T-helper 2 cell treated with Interferon-gamma antibody and Interleukin-4, amounts not matched to agents 5 μg/mL and 100 μg/mL, for 36 hours (primary cell): ENCODE measurements around the gene APBB3.
A peak's percentile ranks its signal among the peaks of the same experiment; 100 is the strongest.
"Not testable (repeated sequence)": the region's sequence is repeated elsewhere in the genome, so short reads cannot be mapped to it uniquely, and the experiment has no call there.

Source experiments
- DNase-seq: peaks from one replicate; pipeline ENCODE4 v3.0.0; 2021; ENCODE audit warnings: low spot score
- H3K27ac Mint-ChIP-seq: one replicate; pipeline ENCODE4 v1.8.0; 2021; ENCODE audit warnings: mild to moderate bottlenecking, mixed read lengths
- H3K27me3 Mint-ChIP-seq: one replicate; pipeline ENCODE4 v1.8.0; 2021; ENCODE audit warnings: low read depth, mixed read lengths
- H3K36me3 Mint-ChIP-seq: one replicate; pipeline ENCODE4 v1.8.0; 2021; ENCODE audit warnings: low read depth, mixed read lengths
- H3K4me1 Mint-ChIP-seq: one replicate; pipeline ENCODE4 v1.8.0; 2021; ENCODE audit warnings: low read depth, mixed read lengths
- H3K4me3 Mint-ChIP-seq: one replicate; pipeline ENCODE4 v1.8.0; 2022; ENCODE audit warnings: mild to moderate bottlenecking, moderate library complexity, mixed read lengths
- H3K9me3 Mint-ChIP-seq: one replicate; pipeline ENCODE4 v1.8.0; 2021; ENCODE audit warnings: mixed read lengths

Gene APBB3

DNA sequence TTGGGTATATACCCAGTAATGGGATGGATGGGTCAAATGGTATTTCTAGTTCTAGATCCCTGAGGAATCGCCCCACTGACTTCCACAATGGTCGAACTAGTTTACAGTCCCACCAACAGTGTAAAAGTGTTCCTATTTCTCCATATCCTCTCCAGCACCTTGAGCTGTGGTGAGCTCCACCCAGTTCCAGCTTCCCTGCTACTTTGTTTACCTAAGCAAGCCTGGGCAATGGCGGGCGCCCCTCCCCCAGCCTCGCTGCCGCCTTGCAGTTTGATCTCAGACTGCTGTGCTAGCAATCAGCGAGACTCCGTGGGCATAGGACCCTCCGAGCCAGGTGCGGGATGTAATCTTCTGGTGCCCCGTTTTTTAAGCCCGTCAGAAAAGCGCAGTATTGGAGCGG lies 28.7 kb upstream of the APBB3 start:
- H3K36me3 Mint-ChIP-seq, H3K4me3 Mint-ChIP-seq, H3K4me1 Mint-ChIP-seq, H3K27me3 Mint-ChIP-seq, H3K27ac Mint-ChIP-seq, H3K9me3 Mint-ChIP-seq, DNase-seq: not testable (repeated sequence)

DNA sequence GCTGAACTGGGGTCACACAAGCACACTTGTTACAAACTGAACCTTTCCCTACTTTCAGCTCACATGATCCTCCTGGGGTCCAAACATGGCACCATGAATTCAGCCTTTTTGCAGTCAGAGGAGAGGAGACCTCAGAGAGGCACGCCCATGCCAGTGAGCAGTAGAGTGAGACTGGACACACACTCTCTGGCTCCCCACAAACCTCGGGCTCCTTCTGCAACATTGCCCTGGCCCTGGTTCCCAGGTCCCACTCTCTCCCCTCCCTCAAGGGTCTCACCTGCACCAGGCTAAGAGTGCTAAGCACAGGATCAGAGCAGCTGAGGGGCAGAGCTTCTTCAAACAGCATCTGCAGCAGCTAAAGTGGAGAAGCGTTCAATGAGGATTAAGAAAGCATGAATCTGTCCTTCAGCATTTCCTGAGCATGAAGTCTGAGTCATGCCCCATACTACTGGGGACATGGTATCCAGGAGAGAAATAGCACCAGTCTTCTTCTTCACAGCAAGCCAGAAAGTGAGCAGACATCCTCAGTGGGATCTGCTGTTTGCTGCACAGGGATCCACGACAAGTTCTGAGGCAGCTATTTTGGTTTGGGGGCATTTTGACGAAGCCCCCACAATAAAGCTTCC lies 27.5 kb upstream of the APBB3 start:
- H3K4me3 Mint-ChIP-seq, result no peak overlapping the region
- no peaks in the 10 kb centered on the region for H3K4me1 Mint-ChIP-seq
- H3K36me3 Mint-ChIP-seq, result no peaks in the 10 kb centered on the region
- no peaks in the 10 kb centered on the region for H3K9me3 Mint-ChIP-seq
- no peak overlapping the region for H3K27ac Mint-ChIP-seq
- DNase-seq, result no peak
- H3K27me3 Mint-ChIP-seq, result peaks cover 1% of the 10 kb centered on the region

DNA sequence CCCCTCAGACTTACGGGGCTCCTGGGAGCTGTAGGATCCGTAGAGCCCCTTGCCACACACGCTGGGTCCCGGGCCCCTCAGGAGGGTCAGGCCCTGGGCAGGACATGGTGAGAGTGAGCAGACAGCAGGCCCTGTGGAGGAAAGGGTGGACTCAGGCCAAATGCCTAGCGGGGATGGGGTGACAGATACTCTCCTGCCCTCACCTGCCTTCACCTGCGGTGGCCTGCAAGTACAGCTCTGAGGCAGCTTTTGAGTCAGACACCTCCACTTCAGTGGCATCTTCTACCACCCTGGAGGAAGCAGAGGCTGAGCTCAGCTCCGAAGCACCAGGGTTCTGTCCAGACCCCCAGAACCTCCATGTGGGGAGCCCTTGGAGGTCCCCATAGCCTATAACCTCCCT lies 26.5 kb upstream of the APBB3 start:
- H3K27ac Mint-ChIP-seq, result no peak overlapping the region
- no peak overlapping the region for H3K4me3 Mint-ChIP-seq
- H3K9me3 Mint-ChIP-seq, result no peaks in the 10 kb centered on the region
- H3K4me1 Mint-ChIP-seq, result no peaks in the 10 kb centered on the region
- no peaks in the 10 kb centered on the region for H3K36me3 Mint-ChIP-seq
- peaks cover 7% of the 10 kb centered on the region for H3K27me3 Mint-ChIP-seq
- DNase-seq, result no peak

DNA sequence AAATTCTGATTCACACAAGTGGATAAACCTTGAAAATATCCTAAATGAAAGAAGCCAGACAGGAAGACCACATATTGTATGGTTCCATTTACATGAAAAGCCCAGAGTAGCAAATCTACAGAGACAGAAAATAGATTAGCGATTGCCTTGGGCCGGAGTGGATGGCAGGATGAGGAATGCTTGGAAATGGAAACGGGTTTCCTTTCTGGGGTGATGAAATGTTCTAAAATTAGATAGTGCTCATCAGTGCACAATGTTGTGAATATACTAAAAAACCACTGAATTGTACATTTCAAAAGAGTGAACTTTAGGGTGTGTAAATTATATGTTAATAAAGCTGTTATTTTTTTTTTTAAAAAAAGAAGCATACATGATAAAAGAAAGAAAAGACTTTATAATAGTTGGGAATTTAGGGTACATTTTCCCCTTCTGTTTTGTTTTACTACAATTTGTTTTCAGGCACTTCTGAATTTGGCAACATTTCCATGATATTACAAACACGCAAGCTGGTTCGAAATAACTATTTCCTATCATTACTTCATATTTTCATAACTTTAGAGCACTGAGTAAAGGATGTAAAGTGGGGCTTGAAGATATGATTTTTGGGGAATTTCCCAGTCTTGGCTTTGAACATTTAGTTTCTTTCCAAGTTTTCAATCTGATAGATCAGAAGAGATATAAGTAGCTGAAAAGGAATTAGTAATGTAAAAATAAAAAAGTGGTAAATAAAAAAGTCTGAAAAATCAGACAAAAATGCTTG lies 24.1 kb upstream of the APBB3 start:
- no peaks in the 10 kb centered on the region for H3K36me3 Mint-ChIP-seq
- H3K27me3 Mint-ChIP-seq, result peaks cover 10% of the 10 kb centered on the region
- no peaks in the 10 kb centered on the region for H3K9me3 Mint-ChIP-seq
- no peak overlapping the region for H3K4me3 Mint-ChIP-seq
- no peaks in the 10 kb centered on the region for H3K4me1 Mint-ChIP-seq
- H3K27ac Mint-ChIP-seq, result no peak overlapping the region
- DNase-seq, result no peak

DNA sequence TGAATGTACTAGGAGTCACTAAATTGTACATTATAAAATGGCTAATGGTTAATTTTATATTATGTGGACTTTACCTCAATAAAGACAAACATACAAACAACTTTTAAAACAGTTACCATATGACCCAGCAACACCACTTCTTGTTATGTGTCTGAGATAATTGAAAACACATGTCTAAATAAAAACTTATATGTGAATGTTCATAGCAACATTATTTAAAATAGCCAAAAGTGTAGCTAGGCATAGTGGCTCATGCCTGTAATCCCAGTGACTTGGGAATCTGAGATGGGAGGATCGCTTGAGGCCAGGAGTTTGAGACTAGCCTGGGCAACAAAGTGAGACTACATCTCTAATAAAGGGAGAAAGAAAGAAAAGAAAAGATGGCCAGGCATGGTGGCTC lies 23.1 kb upstream of the APBB3 start:
- DNase-seq, result no peak
- Mint-ChIP-seq H3K4me1 (no peaks in the 10 kb centered on the region), H3K4me3 (no peak overlapping the region), H3K27ac (no peak overlapping the region), H3K36me3 (no peaks in the 10 kb centered on the region), H3K27me3 (peaks cover 13% of the 10 kb centered on the region), H3K9me3 (no peaks in the 10 kb centered on the region)

DNA sequence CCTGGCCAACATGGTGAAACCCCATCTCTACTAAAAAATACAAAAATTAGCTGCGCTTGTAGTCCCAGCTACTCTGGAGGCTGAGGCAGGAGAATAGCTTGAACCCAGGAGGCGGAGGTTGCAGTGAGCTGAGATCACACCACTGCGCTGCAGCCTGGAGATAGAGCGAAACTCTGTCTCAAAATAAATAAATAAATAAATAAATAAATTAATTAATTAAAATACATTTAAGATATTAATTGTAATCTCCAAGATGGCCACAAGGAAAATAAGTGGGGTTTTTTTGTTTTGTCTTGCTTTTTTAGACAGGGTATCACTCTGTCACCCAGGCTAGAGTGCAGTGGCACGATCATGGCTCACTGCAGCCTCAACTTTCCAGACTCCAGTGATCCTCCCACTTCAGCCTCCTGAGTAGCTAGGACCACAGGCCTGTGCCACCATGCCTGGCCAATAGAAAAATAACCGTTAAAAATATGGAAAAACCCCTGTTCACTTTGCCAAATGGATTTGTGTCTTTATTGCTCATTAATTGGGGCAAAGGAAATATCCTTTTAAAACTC lies 14.9 kb upstream of the APBB3 start:
- H3K27ac Mint-ChIP-seq, DNase-seq, H3K36me3 Mint-ChIP-seq, H3K4me3 Mint-ChIP-seq, H3K9me3 Mint-ChIP-seq, H3K4me1 Mint-ChIP-seq: not testable (repeated sequence)
- H3K27me3 Mint-ChIP-seq, result peaks cover 18% of the 10 kb centered on the region

DNA sequence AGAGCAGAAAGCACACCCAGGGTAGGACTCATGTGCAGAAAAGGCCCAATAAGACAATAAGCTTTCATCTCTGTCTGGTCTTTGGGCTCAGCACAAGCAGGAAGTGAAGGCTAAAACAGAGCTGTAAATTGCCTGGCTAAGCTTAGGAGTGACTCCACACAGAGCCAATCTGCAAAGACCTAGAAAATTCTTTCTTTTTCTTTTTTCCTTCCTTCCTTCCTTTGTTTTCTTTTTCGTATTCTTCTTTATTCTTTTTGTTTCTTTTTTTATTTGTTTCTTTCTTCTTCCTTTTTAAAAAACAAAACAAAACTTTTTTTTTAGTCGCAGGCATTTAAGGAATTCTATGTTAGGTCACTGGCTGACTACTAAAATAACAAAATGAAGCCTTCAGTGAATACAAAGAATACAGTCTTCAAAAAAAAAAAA lies 12.4 kb upstream of the APBB3 start:
- peaks cover 9% of the 10 kb centered on the region for H3K27me3 Mint-ChIP-seq
- peaks cover 4% of the 10 kb centered on the region for H3K4me1 Mint-ChIP-seq
- DNase-seq, result no peak
- H3K27ac Mint-ChIP-seq, result no peak overlapping the region
- no peaks in the 10 kb centered on the region for H3K36me3 Mint-ChIP-seq
- H3K4me3 Mint-ChIP-seq, result no peak overlapping the region
- no peaks in the 10 kb centered on the region for H3K9me3 Mint-ChIP-seq

DNA sequence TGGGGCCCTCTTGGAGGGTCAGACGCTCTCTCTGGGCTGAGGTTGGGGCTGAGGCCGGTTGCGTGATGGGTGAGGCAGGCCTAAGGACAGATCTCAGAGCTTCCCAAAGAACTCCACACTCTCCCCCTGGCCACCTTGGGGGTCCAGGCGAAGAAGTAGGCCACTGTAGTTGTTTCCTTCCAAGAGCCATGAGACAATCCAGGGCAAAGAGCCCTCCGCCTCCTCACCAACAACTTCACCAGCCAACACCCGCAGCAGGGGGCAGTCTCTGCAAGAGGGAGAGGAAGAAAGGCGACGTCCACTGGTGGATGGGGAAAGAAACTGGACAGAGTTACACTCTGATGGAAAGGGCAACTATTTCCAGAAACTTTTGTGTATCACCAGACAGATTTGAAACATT lies 10.9 kb upstream of the APBB3 start:
- Mint-ChIP-seq H3K27ac (no peak overlapping the region), H3K36me3 (peaks cover 7% of the 10 kb centered on the region), H3K4me3 (no peak overlapping the region), H3K9me3 (no peaks in the 10 kb centered on the region), H3K4me1 (peaks cover 6% of the 10 kb centered on the region), H3K27me3 (no peaks in the 10 kb centered on the region)
- no peak for DNase-seq

DNA sequence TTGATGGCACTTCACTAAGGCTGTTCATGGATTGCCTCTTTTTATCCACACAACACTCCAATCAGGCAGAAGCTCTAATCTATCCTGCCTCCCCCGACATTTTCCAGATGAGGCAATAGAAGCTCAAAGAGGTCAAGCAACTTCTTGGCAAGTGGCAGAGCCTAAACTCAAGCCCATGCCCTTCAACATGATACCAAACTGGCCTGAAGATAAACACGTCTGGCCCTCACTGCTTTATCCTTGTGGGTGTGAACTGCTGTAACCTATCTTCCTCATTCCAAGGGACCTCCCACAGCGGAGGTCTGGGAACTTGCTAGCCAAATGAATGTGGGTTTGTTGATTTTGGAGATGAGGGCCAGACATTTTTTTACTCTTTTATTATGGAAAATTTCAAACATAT lies 9.8 kb upstream of the APBB3 start:
- H3K27ac Mint-ChIP-seq, result no peak overlapping the region
- peaks cover 8% of the 10 kb centered on the region for H3K36me3 Mint-ChIP-seq
- peaks cover 17% of the 10 kb centered on the region for H3K4me1 Mint-ChIP-seq
- no peak overlapping the region for H3K4me3 Mint-ChIP-seq
- no peaks in the 10 kb centered on the region for H3K27me3 Mint-ChIP-seq
- DNase-seq, result no peak
- H3K9me3 Mint-ChIP-seq, result no peaks in the 10 kb centered on the region

DNA sequence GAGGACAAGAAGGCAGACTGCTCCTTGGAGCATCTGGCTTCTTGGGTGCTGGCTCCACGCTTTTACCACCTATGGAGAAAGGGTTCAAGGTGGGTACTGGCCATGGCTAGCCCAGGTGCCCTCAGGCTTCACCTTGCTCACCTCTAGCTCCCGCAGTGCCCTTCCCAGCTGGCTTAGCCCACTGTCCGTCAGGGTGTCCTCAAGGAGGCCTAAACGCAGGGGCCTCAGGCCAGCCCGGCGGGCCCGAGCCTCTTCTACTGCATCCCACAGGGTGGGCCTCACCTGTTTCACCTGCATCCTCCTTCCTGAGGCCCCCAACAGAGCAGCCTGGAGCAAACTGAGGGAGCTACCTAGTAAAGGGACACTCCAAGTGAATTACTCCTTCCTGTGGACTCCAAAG lies 9.3 kb upstream of the APBB3 start:
- no peaks in the 10 kb centered on the region for H3K27me3 Mint-ChIP-seq

DNA sequence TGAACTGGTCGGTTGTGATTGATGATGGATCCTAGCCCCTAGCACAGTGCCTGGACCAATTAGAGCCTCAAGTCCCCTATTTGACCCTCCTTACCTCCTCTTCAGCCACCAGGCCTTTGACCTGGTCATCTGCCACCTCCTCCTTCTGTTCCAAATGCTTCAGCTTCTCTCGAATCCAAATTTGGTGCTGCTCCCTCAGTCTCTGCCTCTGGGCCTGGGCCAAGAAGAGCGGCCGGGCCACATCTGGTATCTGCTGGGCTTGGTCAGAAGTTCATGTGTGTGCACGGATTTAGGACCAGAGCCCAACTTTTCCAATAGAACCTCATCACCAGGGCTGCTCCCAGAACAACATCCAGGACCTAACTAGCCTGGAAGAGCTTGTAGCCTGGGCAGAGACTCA lies 6.7 kb upstream of the APBB3 start:
- Mint-ChIP-seq H3K36me3 (peaks cover 26% of the 10 kb centered on the region), H3K4me3 (no peak overlapping the region), H3K27ac (peak overlapping the region; percentile 63), H3K4me1 (peaks cover 29% of the 10 kb centered on the region), H3K27me3 (no peaks in the 10 kb centered on the region), H3K9me3 (no peaks in the 10 kb centered on the region)
- DNase-seq, result no peak

More for the DNA sequence above, 9.3 kb upstream of the APBB3 start:
- H3K4me3 Mint-ChIP-seq, result no peak overlapping the region
- no peaks in the 10 kb centered on the region for H3K9me3 Mint-ChIP-seq
- H3K4me1 Mint-ChIP-seq, result peaks cover 21% of the 10 kb centered on the region
- peaks cover 11% of the 10 kb centered on the region for H3K36me3 Mint-ChIP-seq
- no peak overlapping the region for H3K27ac Mint-ChIP-seq
- no peak for DNase-seq

DNA sequence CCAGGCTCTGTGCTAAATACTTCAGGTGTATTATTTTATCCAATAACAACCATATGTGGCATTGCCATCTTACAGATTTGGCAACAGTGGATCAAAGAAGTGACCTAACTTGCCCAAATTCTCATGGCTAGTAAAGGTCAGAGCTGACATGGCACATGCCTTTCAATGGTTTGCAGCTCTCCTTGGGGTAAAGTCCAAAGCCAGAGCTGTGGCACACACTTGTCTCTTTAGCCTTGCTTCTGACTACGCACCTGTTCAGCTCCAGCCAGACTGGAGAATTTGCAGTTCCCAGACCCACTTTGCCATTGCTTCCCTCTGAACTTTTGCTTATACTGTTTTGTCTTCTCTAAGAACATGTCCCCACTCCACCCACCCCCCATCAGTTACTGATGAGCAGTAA lies 6.1 kb upstream of the APBB3 start:
- no peaks in the 10 kb centered on the region for H3K9me3 Mint-ChIP-seq
- H3K4me3 Mint-ChIP-seq, result no peak overlapping the region
- no peaks in the 10 kb centered on the region for H3K27me3 Mint-ChIP-seq
- H3K36me3 Mint-ChIP-seq, result peaks cover 29% of the 10 kb centered on the region
- DNase-seq, result no peak
- H3K27ac Mint-ChIP-seq, result peak overlapping the region; percentile 82
- H3K4me1 Mint-ChIP-seq, result peaks cover 35% of the 10 kb centered on the region

DNA sequence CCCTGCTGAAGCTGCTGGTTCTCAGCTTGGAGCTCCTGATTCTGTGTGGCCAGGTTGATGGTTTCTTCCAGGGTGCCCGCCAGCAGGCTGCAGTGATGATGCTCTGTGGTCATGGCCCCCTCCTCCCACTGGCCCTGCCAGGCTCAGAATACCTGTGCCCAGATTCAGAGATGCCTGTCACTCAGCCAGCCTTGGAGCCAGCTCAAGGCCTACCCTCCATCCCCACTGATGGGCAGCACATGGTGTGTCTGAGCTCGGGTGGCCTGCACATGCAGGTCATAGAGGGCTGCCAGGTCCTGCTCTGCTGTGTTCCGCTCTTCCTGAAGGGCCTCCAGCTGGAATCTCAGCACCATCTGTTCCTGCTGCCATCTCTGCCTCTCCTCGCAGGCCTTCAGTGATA lies 5.7 kb upstream of the APBB3 start:
- H3K27me3 Mint-ChIP-seq, result no peaks in the 10 kb centered on the region
- H3K4me1 Mint-ChIP-seq, result peaks cover 36% of the 10 kb centered on the region
- no peak overlapping the region for H3K4me3 Mint-ChIP-seq

DNA sequence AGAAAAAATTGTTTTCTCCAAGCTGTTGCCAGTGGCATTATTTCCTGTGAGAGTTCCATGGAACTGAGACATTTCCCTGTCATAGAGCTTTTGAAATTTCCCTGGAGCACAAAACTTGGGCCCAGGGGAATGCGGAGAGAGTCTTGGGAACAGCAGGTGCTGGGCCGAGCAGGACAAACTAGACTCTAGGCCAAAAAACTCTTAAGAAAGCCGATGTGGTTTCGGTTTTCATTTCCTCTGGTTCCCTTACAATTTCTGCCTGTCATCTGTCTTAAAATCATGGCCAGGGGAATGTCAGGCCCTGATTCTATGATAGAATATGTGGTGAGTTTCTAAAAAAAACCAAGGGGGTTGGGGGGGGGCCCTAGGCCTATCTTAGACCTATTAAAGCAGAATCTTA lies 4.8 kb upstream of the APBB3 start:
- Mint-ChIP-seq H3K27me3 (no peaks in the 10 kb centered on the region), H3K9me3 (no peaks in the 10 kb centered on the region), H3K27ac (peak overlapping the region; percentile 89), H3K4me1 (peaks cover 35% of the 10 kb centered on the region), H3K36me3 (peaks cover 36% of the 10 kb centered on the region), H3K4me3 (peak overlapping the region; percentile 77)
- DNase-seq, result no peak

More for the DNA sequence above, 5.7 kb upstream of the APBB3 start:
- Mint-ChIP-seq H3K27ac (peak overlapping the region; percentile 89), H3K9me3 (no peaks in the 10 kb centered on the region), H3K36me3 (peaks cover 32% of the 10 kb centered on the region)
- no peak for DNase-seq
